Measurements from ENCODE around the gene A1BG. TPM values are rescaled to one million over a fixed set of nuclear protein-coding genes. Genes with fewer than 3 reads are reported as not detected.

Gene A1BG, protein sequence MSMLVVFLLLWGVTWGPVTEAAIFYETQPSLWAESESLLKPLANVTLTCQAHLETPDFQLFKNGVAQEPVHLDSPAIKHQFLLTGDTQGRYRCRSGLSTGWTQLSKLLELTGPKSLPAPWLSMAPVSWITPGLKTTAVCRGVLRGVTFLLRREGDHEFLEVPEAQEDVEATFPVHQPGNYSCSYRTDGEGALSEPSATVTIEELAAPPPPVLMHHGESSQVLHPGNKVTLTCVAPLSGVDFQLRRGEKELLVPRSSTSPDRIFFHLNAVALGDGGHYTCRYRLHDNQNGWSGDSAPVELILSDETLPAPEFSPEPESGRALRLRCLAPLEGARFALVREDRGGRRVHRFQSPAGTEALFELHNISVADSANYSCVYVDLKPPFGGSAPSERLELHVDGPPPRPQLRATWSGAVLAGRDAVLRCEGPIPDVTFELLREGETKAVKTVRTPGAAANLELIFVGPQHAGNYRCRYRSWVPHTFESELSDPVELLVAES
- 12.4 TPM for polyA plus RNA-seq (2013, experiment 1 of 2)
- polyA plus RNA-seq (2013, experiment 2 of 2), result 16.7 TPM

DNA sequence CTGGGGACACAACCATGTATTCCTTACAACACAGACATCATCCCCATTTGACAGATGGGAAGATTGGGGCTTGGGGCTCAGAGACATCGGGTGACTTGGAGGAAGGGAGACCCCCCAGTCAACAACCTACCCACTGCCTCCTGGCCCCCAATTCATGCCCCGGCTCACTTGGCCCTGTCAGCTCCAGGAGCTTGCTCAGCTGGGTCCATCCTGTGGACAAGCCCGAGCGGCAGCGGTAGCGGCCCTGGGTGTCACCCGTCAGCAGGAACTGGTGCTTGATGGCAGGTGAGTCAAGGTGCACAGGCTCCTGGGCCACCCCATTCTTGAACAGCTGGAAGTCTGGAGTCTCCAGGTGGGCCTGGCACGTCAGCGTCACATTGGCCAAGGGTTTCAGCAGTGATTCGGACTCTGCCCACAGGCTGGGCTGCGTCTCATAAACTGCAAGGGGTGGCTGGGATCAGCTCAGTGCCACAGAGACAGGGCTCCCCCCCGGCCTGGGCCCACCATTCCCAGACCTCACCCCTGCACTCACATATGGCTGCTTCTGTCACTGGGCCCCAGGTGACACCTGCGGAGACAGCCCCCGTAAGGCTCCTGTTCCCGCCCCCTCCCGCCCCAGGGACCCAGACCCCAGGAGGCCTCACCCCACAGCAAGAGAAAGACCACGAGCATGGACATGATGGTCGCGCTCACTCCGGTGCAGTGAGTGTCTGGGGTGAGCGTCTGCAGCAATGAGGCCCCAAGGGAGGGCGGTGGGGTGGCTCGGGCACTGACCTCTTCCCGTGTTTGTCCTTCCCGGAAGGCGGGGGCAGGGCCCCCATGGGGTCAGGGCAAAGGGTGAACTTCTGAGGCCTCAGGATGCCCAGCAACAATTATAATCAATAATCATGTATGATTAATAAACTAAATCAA is at the start of gene A1BG:
TSS of gene A1BG (minus strand) at position 733 of the 912 bp plus-strand sequence. CDS start at position 678, 55 bp downstream.
- no peak within 1 kb of the TSS for H3K9ac ChIP-seq (ENCODE audit: low read depth, low read length)
- H3K27ac ChIP-seq (ENCODE audit: low read depth, low read length), result no peak within 1 kb of the TSS
- H3K36me3 ChIP-seq (ENCODE audit: insufficient read depth, low read length), result no peaks in the 10 kb centered on the region
- 91% methylated on average over 26 of the region's 26 CpGs for WGBS
- peaks cover 4% of the 10 kb centered on the region; the same call in 1 of the 2 replicates for H3K27me3 ChIP-seq (ENCODE audit: insufficient read depth, low read length)
- H3K9me3 ChIP-seq (ENCODE audit: insufficient read depth, low read depth, low read length), result no peaks in the 10 kb centered on the region
- H3K4me1 ChIP-seq (ENCODE audit: insufficient read depth, low read length), result peaks cover 3% of the 10 kb centered on the region; the same call in 1 of the 2 replicates
- no peak within 1 kb of the TSS for H3K4me3 ChIP-seq (ENCODE audit: low read length)

DNA sequence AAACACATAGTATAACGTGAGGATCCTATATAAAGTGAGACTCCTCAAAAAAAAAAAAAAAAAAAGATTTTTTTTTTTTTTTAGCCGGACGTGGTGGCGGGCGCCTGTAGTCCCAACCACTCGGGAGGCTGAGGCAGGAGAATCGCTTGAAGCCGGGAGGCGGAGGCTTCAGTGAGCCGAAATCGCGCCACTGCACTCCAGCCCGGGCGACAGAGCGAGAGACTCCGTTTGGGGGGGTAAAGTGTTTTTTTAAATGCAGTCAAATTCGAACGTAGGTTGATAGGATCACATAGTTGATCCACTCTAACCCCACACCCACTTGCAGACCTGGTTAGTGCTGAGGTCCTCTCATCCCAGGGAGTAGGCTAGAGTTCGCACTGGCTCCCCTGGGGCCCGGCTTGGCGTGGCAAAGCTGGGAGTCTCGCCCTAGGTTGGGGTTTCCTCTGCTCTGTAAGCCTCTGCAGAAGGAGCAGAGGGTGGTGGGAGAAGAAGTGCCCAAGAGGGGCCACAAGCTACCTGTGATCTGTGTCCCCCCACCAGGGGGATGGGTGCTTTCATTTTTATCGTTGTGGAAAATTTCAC is 48.6 kb upstream of the A1BG start:
- peak overlapping the region; percentile 70 for H3K4me3 ChIP-seq (ENCODE audit: low read length)
- peaks cover 13% of the 10 kb centered on the region for H3K27me3 ChIP-seq (ENCODE audit: insufficient read depth, low read length)
- no peaks in the 10 kb centered on the region for H3K36me3 ChIP-seq (ENCODE audit: insufficient read depth, low read length)
- H3K4me1 ChIP-seq (ENCODE audit: insufficient read depth, low read length), result no peaks in the 10 kb centered on the region
- no peak overlapping the region for H3K27ac ChIP-seq (ENCODE audit: low read depth, low read length)
- peak overlapping the region; percentile 64; the same call in 1 of the 2 replicates for H3K9ac ChIP-seq (ENCODE audit: low read depth, low read length)
- WGBS, result 53% methylated on average over 22 of the region's 23 CpGs
- no peaks in the 10 kb centered on the region for H3K9me3 ChIP-seq (ENCODE audit: insufficient read depth, low read depth, low read length)

DNA sequence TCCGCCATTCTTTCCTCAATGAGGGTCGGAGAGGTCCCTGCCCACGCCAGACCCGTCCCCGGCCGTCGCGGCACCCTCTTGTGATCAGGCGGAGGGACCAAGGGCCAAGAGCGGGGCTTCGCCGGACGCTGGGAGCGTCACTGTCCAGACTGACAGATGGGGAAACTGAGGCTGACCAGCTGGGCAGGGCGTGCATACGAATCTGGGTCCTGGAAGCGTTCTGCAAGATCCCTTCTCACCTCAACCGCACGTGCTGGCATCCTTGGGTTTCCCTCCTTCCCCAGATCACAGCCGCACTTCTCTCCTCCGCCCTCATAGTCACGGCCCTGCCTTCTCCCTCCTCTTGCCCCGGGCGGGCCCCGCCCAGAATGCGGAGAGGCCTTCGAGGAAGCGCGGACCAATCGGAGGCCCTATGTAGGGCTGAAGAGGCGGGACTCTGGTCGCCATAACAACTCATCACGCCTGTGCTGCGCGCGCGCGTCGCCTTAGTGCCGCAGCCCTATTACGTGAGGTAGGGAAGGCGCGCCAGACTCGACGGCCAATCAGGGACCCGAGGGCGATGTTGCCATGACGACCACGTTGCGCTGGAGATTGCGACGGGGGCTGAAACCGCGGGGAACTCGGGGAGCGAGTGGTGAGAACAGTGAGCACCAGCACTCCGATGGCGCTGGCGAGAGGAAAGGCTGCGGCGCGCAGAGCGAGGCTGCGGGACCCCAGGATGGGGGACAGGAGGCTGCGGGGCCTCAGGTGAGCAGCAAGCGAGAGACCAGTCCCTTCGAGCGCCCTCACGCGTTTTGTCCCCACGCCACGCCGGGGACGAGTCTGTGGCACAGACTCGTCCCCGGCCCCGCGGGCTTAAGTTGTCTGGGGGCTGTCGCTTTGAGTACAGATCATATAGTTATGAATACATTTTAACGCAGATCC is 47.9 kb upstream of the A1BG start:
- Histone ChIP-seq H3K4me3 (ENCODE audit: low read length) (peak overlapping the region; percentile 70), H3K27me3 (ENCODE audit: insufficient read depth, low read length) (peaks cover 18% of the 10 kb centered on the region), H3K27ac (ENCODE audit: low read depth, low read length) (peak overlapping the region; percentile 62; the same call in 1 of the 2 replicates), H3K4me1 (ENCODE audit: insufficient read depth, low read length) (no peaks in the 10 kb centered on the region), H3K36me3 (ENCODE audit: insufficient read depth, low read length) (no peaks in the 10 kb centered on the region), H3K9ac (ENCODE audit: low read depth, low read length) (peak overlapping the region; percentile 64; the same call in 1 of the 2 replicates), H3K9me3 (ENCODE audit: insufficient read depth, low read depth, low read length) (no peaks in the 10 kb centered on the region)
- WGBS, result 6% methylated on average over 78 of the region's 80 CpGs

DNA sequence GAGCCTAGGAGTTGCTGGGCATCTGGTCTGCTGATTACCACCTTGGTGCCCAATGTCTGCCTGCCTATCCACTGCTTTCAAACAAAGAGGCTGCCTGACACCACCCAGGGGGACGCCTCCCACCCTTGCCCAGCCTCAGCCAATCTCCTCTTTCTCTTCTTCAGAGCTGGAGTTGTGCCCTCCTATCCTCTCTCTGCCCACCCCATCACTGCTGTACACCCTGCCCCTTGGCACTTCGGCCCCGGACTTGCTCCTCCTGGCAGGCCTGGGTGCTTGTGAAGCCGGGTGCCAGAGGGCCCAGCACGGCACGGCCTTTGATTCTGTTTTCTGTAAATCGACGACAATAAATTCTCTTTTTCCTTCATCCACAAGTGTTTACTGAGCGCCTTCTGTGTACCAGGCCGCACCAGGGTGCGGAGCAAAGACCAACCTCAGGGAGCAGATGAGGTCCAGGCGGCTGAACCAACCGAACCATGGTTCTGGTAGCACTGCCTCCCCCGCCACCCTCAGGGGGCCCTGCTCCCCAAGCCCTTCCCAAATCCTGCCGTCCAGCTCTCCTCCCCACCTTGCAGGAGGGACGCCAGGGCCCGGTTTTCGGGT is 47.1 kb upstream of the A1BG start:
- Histone ChIP-seq H3K27ac (ENCODE audit: low read depth, low read length) (no peak overlapping the region), H3K9ac (ENCODE audit: low read depth, low read length) (no peak overlapping the region), H3K4me1 (ENCODE audit: insufficient read depth, low read length) (no peaks in the 10 kb centered on the region), H3K9me3 (ENCODE audit: insufficient read depth, low read depth, low read length) (no peaks in the 10 kb centered on the region), H3K4me3 (ENCODE audit: low read length) (peak overlapping the region; percentile 70), H3K27me3 (ENCODE audit: insufficient read depth, low read length) (peaks cover 18% of the 10 kb centered on the region), H3K36me3 (ENCODE audit: insufficient read depth, low read length) (no peaks in the 10 kb centered on the region)
- 79% methylated on average over 18 of the region's 18 CpGs for WGBS

DNA sequence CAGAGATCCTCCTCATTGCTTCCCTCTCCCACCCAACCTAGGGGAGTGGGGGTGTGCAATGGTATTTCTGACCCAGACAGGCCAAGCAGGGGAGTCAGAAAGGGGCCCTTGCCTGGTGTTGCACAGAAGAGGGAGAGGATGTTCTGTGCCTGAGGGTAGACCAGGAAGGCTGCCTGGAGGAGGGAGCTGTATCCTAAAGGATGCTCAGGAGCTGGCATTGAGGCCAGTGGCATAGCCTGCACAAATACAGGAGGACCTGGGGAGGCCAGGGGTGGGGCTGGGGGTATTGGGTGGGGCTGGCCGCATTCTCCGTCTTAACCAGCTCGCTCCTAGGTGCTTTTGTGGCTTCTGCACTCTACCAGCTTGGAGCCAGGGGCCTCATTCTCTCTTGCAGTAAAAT is 46.6 kb upstream of the A1BG start:
- Histone ChIP-seq H3K27ac (ENCODE audit: low read depth, low read length) (no peak overlapping the region), H3K9ac (ENCODE audit: low read depth, low read length) (no peak overlapping the region), H3K4me3 (ENCODE audit: low read length) (no peak overlapping the region), H3K9me3 (ENCODE audit: insufficient read depth, low read depth, low read length) (no peaks in the 10 kb centered on the region), H3K36me3 (ENCODE audit: insufficient read depth, low read length) (peaks cover 2% of the 10 kb centered on the region), H3K4me1 (ENCODE audit: insufficient read depth, low read length) (no peaks in the 10 kb centered on the region), H3K27me3 (ENCODE audit: insufficient read depth, low read length) (peaks cover 18% of the 10 kb centered on the region)
- 88% methylated on average over 3 of the region's 3 CpGs for WGBS

DNA sequence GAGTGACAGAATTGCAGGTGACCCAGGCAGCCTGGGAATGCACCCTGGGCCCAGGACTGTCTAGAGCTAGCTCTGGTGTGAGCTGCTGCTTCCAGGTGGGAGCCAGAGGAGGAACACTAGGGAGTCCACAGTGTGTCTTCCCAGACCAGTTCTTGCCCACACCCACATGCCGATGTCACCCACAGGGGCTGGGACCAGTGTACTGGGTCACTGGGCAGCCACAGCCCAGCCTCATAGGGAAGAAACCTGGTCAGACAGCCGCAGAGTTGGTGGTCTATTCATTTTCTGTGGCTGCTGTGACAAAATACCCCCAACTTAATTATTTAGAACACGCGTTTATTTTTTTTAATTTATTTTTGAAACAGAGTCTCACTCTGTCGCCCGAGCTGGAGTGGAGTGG is 45.3 kb upstream of the A1BG start:
- H3K27me3 ChIP-seq (ENCODE audit: insufficient read depth, low read length), result peaks cover 18% of the 10 kb centered on the region
- H3K4me1 ChIP-seq (ENCODE audit: insufficient read depth, low read length), result no peaks in the 10 kb centered on the region
- 96% methylated on average over 6 of the region's 6 CpGs for WGBS
- H3K27ac ChIP-seq (ENCODE audit: low read depth, low read length), result no peak overlapping the region
- H3K4me3 ChIP-seq (ENCODE audit: low read length), result no peak overlapping the region
- H3K9me3 ChIP-seq (ENCODE audit: insufficient read depth, low read depth, low read length), result no peaks in the 10 kb centered on the region
- peaks cover 15% of the 10 kb centered on the region for H3K36me3 ChIP-seq (ENCODE audit: insufficient read depth, low read length)
- no peak overlapping the region for H3K9ac ChIP-seq (ENCODE audit: low read depth, low read length)

DNA sequence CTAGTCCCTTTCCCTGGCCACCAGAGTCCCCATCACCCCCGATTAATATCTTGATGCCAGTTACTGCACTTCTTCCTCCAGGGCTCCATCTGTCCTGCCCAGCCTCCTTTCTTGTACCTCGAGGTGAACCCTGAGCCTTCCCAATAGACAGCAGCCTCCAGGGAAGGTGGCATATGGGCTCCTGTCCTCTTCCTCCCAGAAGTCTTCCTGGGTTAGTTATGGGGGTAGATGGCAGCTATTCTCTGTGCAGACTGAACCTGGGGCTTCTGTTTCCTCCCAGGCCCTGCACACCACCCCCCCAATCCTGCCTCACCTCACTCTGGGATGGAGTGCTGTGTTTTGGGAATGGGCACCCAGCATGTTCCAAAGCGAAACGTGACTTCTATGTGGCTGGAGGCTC is 44.8 kb upstream of the A1BG start:
- no peaks in the 10 kb centered on the region for H3K4me1 ChIP-seq (ENCODE audit: insufficient read depth, low read length)
- WGBS, result 89% methylated on average over 4 of the region's 4 CpGs
- no peak overlapping the region for H3K9ac ChIP-seq (ENCODE audit: low read depth, low read length)

DNA sequence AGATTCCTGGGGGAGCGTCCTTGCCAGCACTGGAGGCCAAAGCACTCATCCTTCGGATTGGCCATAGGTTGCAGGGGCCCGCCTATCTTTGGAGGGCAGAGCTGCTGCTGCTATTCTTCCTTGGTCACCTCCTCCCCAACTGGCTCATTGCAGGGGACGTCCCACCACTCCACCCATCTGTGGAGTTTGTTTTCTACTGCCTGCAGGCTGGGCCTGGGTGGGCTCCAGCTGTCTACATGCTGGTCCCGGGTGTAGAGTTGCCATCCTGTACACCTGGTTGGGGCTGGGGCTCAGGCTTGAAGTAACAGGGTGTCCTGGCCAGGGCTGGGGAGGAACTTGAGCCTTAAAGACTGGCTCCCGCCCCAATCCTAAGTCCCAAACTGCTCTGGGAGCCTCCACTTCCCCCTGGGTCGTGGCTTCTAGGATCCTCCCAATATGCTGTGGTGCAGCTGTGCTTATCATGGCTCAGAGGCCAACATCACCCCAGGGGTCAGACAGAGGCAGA is 44.3 kb upstream of the A1BG start:
- WGBS, result 87% methylated on average over 7 of the region's 7 CpGs

More for the DNA sequence above, 44.8 kb upstream of the A1BG start:
- Histone ChIP-seq H3K36me3 (ENCODE audit: insufficient read depth, low read length) (peaks cover 20% of the 10 kb centered on the region), H3K27ac (ENCODE audit: low read depth, low read length) (no peak overlapping the region), H3K9me3 (ENCODE audit: insufficient read depth, low read depth, low read length) (no peaks in the 10 kb centered on the region), H3K27me3 (ENCODE audit: insufficient read depth, low read length) (peaks cover 18% of the 10 kb centered on the region), H3K4me3 (ENCODE audit: low read length) (no peak overlapping the region)

DNA sequence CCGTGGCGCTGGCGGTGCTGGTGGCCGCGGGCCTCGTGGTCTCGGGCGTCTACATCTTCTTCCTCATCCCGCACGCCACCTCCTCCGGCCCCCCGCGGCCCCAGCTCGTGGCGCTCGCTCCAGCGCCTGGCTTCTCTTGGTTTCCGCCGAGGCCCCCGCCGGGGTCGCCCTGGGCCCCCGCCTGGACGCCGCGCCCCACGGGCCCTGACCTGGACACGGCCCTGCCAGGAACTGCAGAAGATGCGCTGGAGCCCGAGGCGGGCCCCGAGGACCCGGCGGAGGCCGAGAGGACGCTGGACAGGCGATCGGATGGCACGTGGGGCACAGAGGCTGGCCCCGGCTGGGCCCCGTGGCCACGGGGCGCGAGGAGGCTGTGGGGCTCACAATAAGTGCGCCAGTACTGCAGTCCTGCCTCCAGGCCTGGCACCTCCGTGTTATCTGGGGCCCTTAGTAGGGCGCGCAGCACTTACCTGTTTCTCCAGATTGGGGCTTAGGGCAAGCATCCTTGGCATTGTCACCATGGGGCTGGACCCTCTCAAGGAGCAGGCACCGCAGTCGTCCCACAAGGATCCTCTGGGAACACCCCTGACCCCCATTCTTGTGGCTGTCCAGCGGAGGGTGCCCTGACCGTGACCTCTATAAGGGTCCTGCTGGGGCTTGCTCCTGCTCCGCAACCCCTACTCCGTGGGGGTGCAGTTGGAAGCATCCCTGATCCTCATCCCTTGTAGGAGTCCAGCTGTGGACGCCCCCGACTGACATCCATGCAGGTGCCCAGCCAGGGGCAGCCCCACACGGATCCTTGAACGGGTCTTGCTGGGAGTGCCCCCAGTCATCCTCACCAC is 43.6 kb upstream of the A1BG start:
- H3K36me3 ChIP-seq (ENCODE audit: insufficient read depth, low read length), result peaks cover 32% of the 10 kb centered on the region
- 84% methylated on average over 58 of the region's 58 CpGs for WGBS
- H3K4me1 ChIP-seq (ENCODE audit: insufficient read depth, low read length), result no peaks in the 10 kb centered on the region
- no peaks in the 10 kb centered on the region for H3K9me3 ChIP-seq (ENCODE audit: insufficient read depth, low read depth, low read length)
- H3K4me3 ChIP-seq (ENCODE audit: low read length), result peak overlapping the region; percentile 47
- peaks cover 18% of the 10 kb centered on the region for H3K27me3 ChIP-seq (ENCODE audit: insufficient read depth, low read length)
- H3K27ac ChIP-seq (ENCODE audit: low read depth, low read length), result no peak overlapping the region
- no peak overlapping the region for H3K9ac ChIP-seq (ENCODE audit: low read depth, low read length)

More for the DNA sequence above, 44.3 kb upstream of the A1BG start:
- no peak overlapping the region for H3K9ac ChIP-seq (ENCODE audit: low read depth, low read length)
- no peaks in the 10 kb centered on the region for H3K4me1 ChIP-seq (ENCODE audit: insufficient read depth, low read length)
- peaks cover 18% of the 10 kb centered on the region for H3K27me3 ChIP-seq (ENCODE audit: insufficient read depth, low read length)
- H3K9me3 ChIP-seq (ENCODE audit: insufficient read depth, low read depth, low read length), result no peaks in the 10 kb centered on the region
- H3K4me3 ChIP-seq (ENCODE audit: low read length), result no peak overlapping the region
- H3K27ac ChIP-seq (ENCODE audit: low read depth, low read length), result no peak overlapping the region
- peaks cover 25% of the 10 kb centered on the region for H3K36me3 ChIP-seq (ENCODE audit: insufficient read depth, low read length)
